Esophagus (tissue), 2 donors: ENCODE data around the gene BFSP1. TPM values are rescaled to one million over a fixed set of nuclear protein-coding genes. Genes with fewer than 3 reads are reported as not detected.

Experiments
- H3K27ac ChIP-seq, 2 donors: one replicate each; pipeline ENCODE4 v1.5.1; 2013; ENCODE audit warnings: low read depth in 2 of 2, mild to moderate bottlenecking in 2 of 2, inconsistent platforms in 1 of 2, low read length in 1 of 2, moderate library complexity in 1 of 2
- H3K27me3 ChIP-seq, 2 donors: one replicate each; pipeline ENCODE4 v1.6.1; 2013; ENCODE audit warnings: low read length in 2 of 2, control low read depth in 1 of 2, mild to moderate bottlenecking in 1 of 2; ENCODE audit not compliant: insufficient read depth in 2 of 2, control insufficient read depth in 1 of 2
- H3K36me3 ChIP-seq, 2 donors: one replicate each; pipeline ENCODE4 v1.6.1; 2013; ENCODE audit warnings: low read length in 1 of 2; ENCODE audit not compliant: control insufficient read depth in 2 of 2, insufficient read depth in 2 of 2
- H3K4me1 ChIP-seq, 2 donors: one replicate each; pipeline ENCODE4 v1.6.1; 2013; ENCODE audit warnings: low read length in 1 of 2; ENCODE audit not compliant: control insufficient read depth in 2 of 2, insufficient read depth in 2 of 2
- H3K4me3 ChIP-seq, 2 donors: one replicate each; pipeline ENCODE4 v1.5.1; 2013; ENCODE audit warnings: low read length in 2 of 2, mild to moderate bottlenecking in 2 of 2, low read depth in 1 of 2, moderate library complexity in 1 of 2
- H3K9me3 ChIP-seq, 2 donors: one replicate each; pipeline ENCODE4 v1.6.1; 2013; ENCODE audit warnings: mild to moderate bottlenecking in 2 of 2, low read depth in 1 of 2, low read length in 1 of 2, moderate library complexity in 1 of 2; ENCODE audit not compliant: control insufficient read depth in 2 of 2, insufficient read depth in 1 of 2
- WGBS, 2 donors: extraction: QIAGEN DNeasy Blood & Tissue Kit; methylation state at CpG; one replicate each; pipeline ENCODE4 v1.1.7; 2013; 5-methylcytosine and 5-hydroxymethylcytosine counted together
- polyA plus RNA-seq, 2 donors: library from polyadenylated mRNA; stranded (reverse); fragments of 200-250 nt; gene quantifications; one replicate each; pipeline ENCODE4 v1.2.3, GENCODE V29; 2013
- donor health status: healthy with polysubstance abuse.
- donor health status: Bipolar disorder and iron deficiency.

BFSP1 gene
- polyA plus RNA-seq, 2 donors, result 0.80 to 1.2 TPM

DNA sequence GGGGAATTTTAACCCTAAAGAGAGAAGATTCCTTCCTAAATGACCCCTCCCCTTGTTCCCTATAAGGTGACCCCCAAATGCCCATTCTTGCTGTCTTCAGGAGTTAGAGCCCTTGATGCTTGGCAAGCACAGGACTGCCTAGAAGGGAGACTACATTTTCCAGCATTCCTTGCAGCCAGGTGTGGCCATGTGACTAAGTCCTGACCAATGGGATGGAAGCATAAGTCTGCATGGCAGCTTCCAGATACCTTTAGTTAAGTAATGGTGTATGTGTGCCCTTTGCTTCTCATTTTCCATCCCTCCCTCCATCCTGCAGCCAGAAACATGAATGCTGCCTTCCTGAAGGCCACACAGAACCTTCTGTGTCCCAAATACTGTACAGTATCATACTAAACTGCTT, 5.5 kb downstream of the BFSP1 start:
- H3K36me3 ChIP-seq, result no peaks in the 10 kb centered on the region
- H3K4me3 ChIP-seq, result no peak overlapping the region
- H3K4me1 ChIP-seq, result peaks cover 0 to 5% of the 10 kb centered on the region in 2 donors
- no peaks in the 10 kb centered on the region for H3K27me3 ChIP-seq
- peak overlapping the region in 1 of 2 donors; percentile 15 for H3K27ac ChIP-seq
- H3K9me3 ChIP-seq, result no peaks in the 10 kb centered on the region

DNA sequence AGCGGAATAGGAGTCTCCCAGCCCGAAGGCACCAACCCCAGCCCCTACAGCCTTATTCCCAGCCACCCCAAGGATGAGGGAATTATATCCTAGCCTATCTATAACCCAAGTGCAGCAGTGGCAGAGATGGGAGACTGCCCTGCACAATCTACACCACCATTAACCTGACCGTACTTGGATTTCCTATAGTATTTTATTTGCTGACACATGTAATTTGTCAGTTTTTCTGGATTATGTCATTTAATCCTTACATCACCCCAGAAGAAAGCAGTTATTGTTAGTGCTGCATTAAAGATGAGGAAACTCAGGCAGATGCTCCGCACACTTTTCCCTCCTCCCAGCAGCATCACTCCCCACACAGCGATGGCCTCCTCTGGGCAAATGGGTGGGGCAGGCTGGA, 6.0 kb downstream of the BFSP1 start:
- Histone ChIP-seq H3K36me3 (no peaks in the 10 kb centered on the region), H3K4me3 (no peak overlapping the region), H3K27me3 (no peaks in the 10 kb centered on the region), H3K4me1 (peaks cover 0 to 4% of the 10 kb centered on the region in 2 donors), H3K27ac (peak overlapping the region in 1 of 2 donors; percentile 74), H3K9me3 (no peaks in the 10 kb centered on the region)
- WGBS, 2 donors, result 84 to 86% methylated on average over 5 of the region's 5 CpGs

GRCh38 chr20:17524560-17524959, 6.6 kb downstream of the BFSP1 start:
- peaks cover 0 to 4% of the 10 kb centered on the region in 2 donors for H3K4me1 ChIP-seq
- H3K9me3 ChIP-seq, result no peaks in the 10 kb centered on the region
- peak overlapping the region; percentile 4 to 64 for H3K27ac ChIP-seq
- no peaks in the 10 kb centered on the region for H3K27me3 ChIP-seq
- WGBS, 2 donors, result 60 to 73% methylated on average over 8 of the region's 8 CpGs
- no peaks in the 10 kb centered on the region for H3K36me3 ChIP-seq
- H3K4me3 ChIP-seq, result no peak overlapping the region

GRCh38 chr20:17523326-17523725, 7.9 kb downstream of the BFSP1 start:
- H3K27ac ChIP-seq, result no peak overlapping the region
- no peaks in the 10 kb centered on the region for H3K27me3 ChIP-seq
- no peak overlapping the region for H3K4me3 ChIP-seq
- H3K4me1 ChIP-seq, result peaks cover 0 to 4% of the 10 kb centered on the region in 2 donors
- H3K36me3 ChIP-seq, result no peaks in the 10 kb centered on the region
- WGBS, 2 donors, result 81 to 91% methylated on average over 5 of the region's 5 CpGs
- no peaks in the 10 kb centered on the region for H3K9me3 ChIP-seq

DNA sequence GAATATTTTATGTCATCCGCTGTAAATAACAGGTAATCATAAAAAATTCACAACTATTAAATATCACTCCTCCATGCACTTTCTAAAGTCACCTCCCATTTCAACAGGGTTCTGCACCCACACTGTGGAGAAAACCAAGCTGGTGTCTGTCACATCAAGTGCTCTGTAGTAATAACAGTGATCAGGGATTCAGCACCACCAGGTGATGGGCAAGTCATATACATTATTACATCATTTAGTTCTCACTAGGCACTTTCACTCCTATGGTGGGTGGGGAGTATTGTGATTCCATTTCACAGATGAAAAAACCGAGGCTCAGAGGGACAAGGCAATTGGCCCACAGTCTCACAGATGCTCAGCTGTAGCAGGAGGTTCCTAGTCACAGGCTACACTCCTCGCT, 8.7 kb downstream of the BFSP1 start:
- no peaks in the 10 kb centered on the region for H3K36me3 ChIP-seq
- WGBS, 2 donors, result 82 to 83% methylated on average over 3 of the region's 3 CpGs

DNA sequence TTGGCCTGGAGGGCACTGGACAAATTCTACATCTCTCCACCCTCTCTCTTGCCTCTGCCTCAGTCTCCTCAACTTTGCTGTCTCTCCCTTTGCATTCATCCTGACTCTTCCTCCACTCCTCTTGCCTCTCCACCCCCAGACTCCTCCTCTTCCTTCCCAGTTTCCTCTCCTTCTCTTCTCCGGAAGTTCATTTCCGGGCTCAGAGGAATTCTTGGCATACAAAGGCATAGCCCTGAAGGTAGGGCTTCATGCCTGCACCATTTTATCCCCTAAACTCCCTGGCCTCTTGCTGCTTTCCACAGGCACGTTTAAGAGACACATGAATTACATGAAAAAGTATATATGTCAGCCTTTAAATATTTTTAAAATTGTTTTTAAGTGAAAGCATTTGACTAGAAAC, 10.6 kb downstream of the BFSP1 start:
- peaks cover 0 to 4% of the 10 kb centered on the region in 2 donors for H3K4me1 ChIP-seq
- WGBS, 2 donors, result 27 to 41% methylated on average over 3 of the region's 3 CpGs
- no peak overlapping the region for H3K27ac ChIP-seq
- H3K27me3 ChIP-seq, result no peaks in the 10 kb centered on the region
- H3K36me3 ChIP-seq, result no peaks in the 10 kb centered on the region
- H3K9me3 ChIP-seq, result no peaks in the 10 kb centered on the region
- no peak overlapping the region for H3K4me3 ChIP-seq

More for the DNA sequence above, 8.7 kb downstream of the BFSP1 start:
- Histone ChIP-seq H3K4me1 (peaks cover 0 to 4% of the 10 kb centered on the region in 2 donors), H3K4me3 (no peak overlapping the region), H3K27me3 (no peaks in the 10 kb centered on the region), H3K9me3 (no peaks in the 10 kb centered on the region), H3K27ac (no peak overlapping the region)

DNA sequence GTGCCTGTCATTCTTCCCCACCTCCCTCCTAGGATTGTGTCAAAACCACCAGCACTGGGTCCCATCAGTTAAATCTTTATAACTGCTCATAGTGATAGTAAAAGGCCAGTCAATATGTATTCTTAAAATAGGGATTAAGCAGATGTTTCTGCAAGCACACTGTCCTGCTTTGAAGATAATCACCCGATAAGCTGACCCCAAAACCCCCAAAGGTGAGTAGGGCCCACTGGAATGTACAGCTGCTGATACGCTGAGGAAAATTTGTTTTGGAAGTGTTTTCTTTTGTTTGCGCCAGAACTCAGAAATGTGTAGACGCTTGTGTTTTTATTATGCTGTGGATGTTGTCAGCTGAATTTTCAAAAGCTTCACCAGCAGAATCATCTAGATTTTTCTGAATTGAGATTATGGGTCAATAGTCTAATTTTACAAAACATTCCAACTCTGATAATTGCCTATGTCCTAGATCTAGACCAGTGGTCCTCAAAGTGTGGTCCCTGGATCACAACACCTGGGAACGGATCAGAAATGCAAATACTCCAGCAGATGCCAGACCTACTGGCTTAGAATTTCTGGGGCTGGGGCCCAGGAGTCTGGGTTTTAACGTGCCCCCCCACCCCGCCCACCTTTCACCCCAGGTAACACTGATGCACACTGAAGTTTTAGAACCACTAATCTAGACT, 11.4 kb downstream of the BFSP1 start:
- WGBS, 2 donors, result 82% methylated on average over 7 of the region's 7 CpGs
- Histone ChIP-seq H3K9me3 (no peaks in the 10 kb centered on the region), H3K27me3 (no peaks in the 10 kb centered on the region), H3K4me1 (peaks cover 0 to 4% of the 10 kb centered on the region in 2 donors), H3K4me3 (no peak overlapping the region), H3K27ac (no peak overlapping the region), H3K36me3 (no peaks in the 10 kb centered on the region)

DNA sequence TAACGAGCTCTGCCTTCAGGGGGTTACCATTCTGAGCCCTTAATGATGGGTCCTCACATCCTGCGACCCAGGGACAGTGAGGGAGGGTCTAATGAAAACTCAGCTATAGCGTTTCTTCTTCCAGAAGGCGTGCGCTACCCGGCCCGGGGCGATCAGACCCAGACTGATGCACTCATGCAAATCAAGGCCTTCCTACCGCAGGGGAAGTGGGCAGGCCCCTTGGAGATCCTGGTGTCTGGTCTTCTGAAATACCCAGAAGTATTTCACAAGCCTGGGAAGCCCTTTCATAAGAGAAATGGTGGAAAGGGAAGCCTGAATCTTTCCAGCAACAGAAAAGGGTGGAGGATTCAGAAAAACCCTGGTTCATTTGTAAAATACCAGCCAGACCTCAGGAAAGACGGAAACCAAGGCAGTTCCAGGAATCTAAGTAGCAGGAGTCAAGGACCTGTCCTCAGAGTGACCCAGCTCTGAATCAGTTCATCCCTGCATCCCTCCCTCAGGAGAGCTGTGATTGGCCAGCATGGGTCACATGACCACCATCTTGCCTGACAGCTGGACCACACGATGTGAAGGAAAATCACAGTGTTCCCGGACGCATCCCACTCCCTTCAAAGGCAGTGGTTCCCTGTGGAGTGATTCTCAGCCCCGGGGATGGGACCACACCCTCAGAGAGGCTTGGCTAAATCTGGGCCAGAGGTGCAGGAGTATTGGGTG, 12.7 kb downstream of the BFSP1 start:
- Histone ChIP-seq H3K27ac (no peak overlapping the region), H3K4me3 (no peak overlapping the region), H3K36me3 (no peaks in the 10 kb centered on the region), H3K27me3 (no peaks in the 10 kb centered on the region), H3K9me3 (no peaks in the 10 kb centered on the region), H3K4me1 (no peaks in the 10 kb centered on the region)
- WGBS, 2 donors, result 79 to 83% methylated on average over 14 of the region's 14 CpGs

DNA sequence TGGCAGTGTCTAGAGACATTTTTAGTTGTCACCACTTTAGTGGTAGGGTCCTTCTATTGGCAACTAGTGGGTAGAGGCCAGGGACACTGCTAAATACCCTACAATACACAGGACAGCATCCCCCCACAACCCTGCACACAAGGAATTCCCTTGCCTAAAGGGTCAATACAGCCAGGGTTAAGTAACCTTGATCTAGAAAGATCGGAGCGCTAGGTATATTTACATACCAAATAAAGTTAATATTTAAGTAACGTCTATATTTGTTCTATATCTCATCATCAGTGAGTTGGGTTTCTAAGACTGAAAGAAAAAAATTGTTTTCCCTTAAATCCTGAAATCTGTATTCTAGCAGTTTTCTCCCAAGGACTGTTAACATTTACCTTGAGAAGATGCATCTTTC, 16.1 kb downstream of the BFSP1 start:
- no peaks in the 10 kb centered on the region for H3K36me3 ChIP-seq
- H3K27ac ChIP-seq, result no peak overlapping the region
- H3K9me3 ChIP-seq, result no peaks in the 10 kb centered on the region
- H3K4me3 ChIP-seq, result no peak overlapping the region
- H3K27me3 ChIP-seq, result no peaks in the 10 kb centered on the region
- 69 to 89% methylated on average over 3 of the region's 3 CpGs for WGBS, 2 donors
- H3K4me1 ChIP-seq, result no peaks in the 10 kb centered on the region

- H3K9me3 ChIP-seq, result no peaks in the 10 kb centered on the region
- no peaks in the 10 kb centered on the region for H3K4me1 ChIP-seq
- no peaks in the 10 kb centered on the region for H3K36me3 ChIP-seq
- no peaks in the 10 kb centered on the region for H3K27me3 ChIP-seq
- no peak overlapping the region for H3K27ac ChIP-seq
- WGBS, 2 donors, result 86 to 90% methylated on average over 2 of the region's 2 CpGs
- H3K4me3 ChIP-seq, result no peak overlapping the region
Observed at GRCh38 chr20:17513939-17514338, 17.2 kb downstream of the BFSP1 start.
